Measurements from ENCODE around the gene ANKRD49. TPM values are rescaled to one million over a fixed set of nuclear protein-coding genes. Genes with fewer than 3 reads are reported as not detected.

Gene ANKRD49
- total and polyA plus RNA-seq, 2 experiments from 2014 or later, result 17.9 to 31.2 TPM

GRCh38 chr11:94525546-94526324, 32.0 kb downstream of the ANKRD49 start:
- WGBS (ENCODE audit: low lambda C conversion rate, missing lambda C conversion rate), result 51% methylated on average over 5 of the region's 5 CpGs
- TF ChIP-seq EZH2 (IDR thresholded peaks at IDR 0.05; ENCODE audit: borderline replicate concordance) (no peak), EZH2phosphoT487 (IDR thresholded peaks at IDR 0.05; ENCODE audit: low read depth, severe bottlenecking, unreplicated experiment) (no peak)
- TF ChIP-seq, protein P1, sequence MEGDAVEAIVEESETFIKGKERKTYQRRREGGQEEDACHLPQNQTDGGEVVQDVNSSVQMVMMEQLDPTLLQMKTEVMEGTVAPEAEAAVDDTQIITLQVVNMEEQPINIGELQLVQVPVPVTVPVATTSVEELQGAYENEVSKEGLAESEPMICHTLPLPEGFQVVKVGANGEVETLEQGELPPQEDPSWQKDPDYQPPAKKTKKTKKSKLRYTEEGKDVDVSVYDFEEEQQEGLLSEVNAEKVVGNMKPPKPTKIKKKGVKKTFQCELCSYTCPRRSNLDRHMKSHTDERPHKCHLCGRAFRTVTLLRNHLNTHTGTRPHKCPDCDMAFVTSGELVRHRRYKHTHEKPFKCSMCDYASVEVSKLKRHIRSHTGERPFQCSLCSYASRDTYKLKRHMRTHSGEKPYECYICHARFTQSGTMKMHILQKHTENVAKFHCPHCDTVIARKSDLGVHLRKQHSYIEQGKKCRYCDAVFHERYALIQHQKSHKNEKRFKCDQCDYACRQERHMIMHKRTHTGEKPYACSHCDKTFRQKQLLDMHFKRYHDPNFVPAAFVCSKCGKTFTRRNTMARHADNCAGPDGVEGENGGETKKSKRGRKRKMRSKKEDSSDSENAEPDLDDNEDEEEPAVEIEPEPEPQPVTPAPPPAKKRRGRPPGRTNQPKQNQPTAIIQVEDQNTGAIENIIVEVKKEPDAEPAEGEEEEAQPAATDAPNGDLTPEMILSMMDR (IDR thresholded peaks at IDR 0.05; ENCODE audit: poor library complexity), result no peak
- peaks cover 11% of the 10 kb centered on the region for H3K4me1 ChIP-seq (ENCODE audit: insufficient read depth)
- no peaks in the 10 kb centered on the region for H3K27me3 ChIP-seq
- H4K20me1 ChIP-seq (ENCODE audit: insufficient read depth, poor library complexity, severe bottlenecking), result no peaks in the 10 kb centered on the region
- H3K36me3 ChIP-seq (replicated peaks; ENCODE audit: insufficient read depth, low read depth), result no peaks in the 10 kb centered on the region
- H2AFZ ChIP-seq, result peak overlapping the region; percentile 37
- H3K4me2 ChIP-seq, result no peak overlapping the region
- DNase-seq (ENCODE audit: low spot score), result peak; percentile 57
- H3K4me3 ChIP-seq, result no peak overlapping the region
- no peaks in the 10 kb centered on the region for H3K9me2 ChIP-seq (replicated peaks; ENCODE audit: insufficient read depth)
- peak overlapping the region; percentile 44 for H3K27ac ChIP-seq
- no peaks in the 10 kb centered on the region for H3K9me3 ChIP-seq (ENCODE audit: low read depth)
- no peaks in the 10 kb centered on the region for H3K79me2 ChIP-seq

DNA sequence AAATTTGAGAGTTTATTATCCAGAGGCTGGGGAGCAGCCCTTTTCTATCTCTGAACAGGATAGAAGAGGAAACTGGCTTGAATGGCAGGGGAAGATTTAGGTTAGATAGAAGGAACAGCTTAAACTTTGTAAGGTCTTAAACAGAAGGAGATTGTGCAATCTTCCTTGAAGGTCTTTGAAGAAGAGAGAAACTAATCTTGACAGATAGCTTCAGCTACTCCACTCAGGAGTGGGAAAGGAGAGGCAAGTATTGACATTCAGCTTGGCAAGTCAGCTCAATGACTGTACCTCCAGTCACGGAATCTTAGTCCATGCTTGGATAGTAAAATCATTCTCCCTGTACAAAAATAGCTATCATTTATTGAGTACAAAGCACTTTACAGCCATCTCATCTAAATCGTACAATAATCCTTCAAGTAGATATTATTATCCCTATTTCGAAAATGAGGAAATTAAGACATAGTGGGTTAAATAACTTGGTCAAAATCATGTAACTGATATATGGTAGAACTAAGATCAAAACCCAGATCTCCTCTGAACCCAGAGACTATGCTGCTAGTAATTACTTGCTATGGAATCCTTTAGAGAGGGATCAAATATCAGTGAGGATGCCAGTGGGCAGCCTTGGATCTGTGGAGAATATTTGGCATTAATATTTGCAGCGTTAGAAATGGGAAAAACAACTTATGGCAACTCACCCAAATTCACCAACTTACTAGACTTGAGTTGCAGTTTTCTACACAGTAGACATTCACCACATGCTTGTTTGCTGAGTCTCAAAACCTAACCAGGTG, 33.1 kb downstream of the ANKRD49 start:
- no peaks in the 10 kb centered on the region for H3K9me2 ChIP-seq (replicated peaks; ENCODE audit: insufficient read depth)
- H4K20me1 ChIP-seq (ENCODE audit: insufficient read depth, poor library complexity, severe bottlenecking), result no peaks in the 10 kb centered on the region
- no peak overlapping the region for H3K4me2 ChIP-seq
- peak overlapping the region; percentile 44 for H3K27ac ChIP-seq
- no peak for DNase-seq (ENCODE audit: low spot score)
- H3K27me3 ChIP-seq, result no peaks in the 10 kb centered on the region
- H3K9me3 ChIP-seq (ENCODE audit: low read depth), result no peaks in the 10 kb centered on the region
- WGBS (ENCODE audit: low lambda C conversion rate, missing lambda C conversion rate), result 73% methylated on average over 4 of the region's 4 CpGs
- peaks cover 11% of the 10 kb centered on the region for H3K4me1 ChIP-seq (ENCODE audit: insufficient read depth)
- H2AFZ ChIP-seq, result peak overlapping the region; percentile 18
- TF ChIP-seq EZH2phosphoT487 (IDR thresholded peaks at IDR 0.05; ENCODE audit: low read depth, severe bottlenecking, unreplicated experiment), result no peak
- TF ChIP-seq EZH2 (IDR thresholded peaks at IDR 0.05; ENCODE audit: borderline replicate concordance), result no peak
- TF ChIP-seq, protein P1 (IDR thresholded peaks at IDR 0.05; ENCODE audit: poor library complexity), result no peak
- no peak overlapping the region for H3K4me3 ChIP-seq
- H3K36me3 ChIP-seq (replicated peaks; ENCODE audit: insufficient read depth, low read depth), result no peaks in the 10 kb centered on the region
- no peaks in the 10 kb centered on the region for H3K79me2 ChIP-seq

DNA sequence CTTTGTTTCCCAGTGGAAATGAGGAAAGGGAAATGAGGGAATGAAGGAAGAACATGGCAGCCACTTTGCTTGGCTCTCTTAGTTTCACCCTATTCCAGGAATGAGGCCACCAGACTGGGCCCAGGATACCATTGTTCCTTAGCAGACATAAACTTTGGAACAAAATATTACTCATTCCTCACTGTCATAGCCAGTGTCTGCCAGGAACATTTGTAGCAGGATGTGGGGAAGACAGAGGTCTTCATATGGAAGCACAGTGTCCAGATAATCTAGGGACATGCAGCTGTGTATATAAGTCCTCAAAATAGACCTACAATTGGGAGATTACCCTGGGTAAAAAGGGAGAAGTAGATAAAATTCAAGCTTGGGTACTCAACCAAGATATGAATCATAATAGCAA, 34.8 kb downstream of the ANKRD49 start:
- no peaks in the 10 kb centered on the region for H3K9me3 ChIP-seq (ENCODE audit: low read depth)
- no peak overlapping the region for H3K4me2 ChIP-seq
- H3K27me3 ChIP-seq, result no peaks in the 10 kb centered on the region
- TF ChIP-seq EZH2phosphoT487 (IDR thresholded peaks at IDR 0.05; ENCODE audit: low read depth, severe bottlenecking, unreplicated experiment) (no peak), EZH2 (IDR thresholded peaks at IDR 0.05; ENCODE audit: borderline replicate concordance) (no peak)
- TF ChIP-seq, protein P1 (IDR thresholded peaks at IDR 0.05; ENCODE audit: poor library complexity), result no peak
- no peak overlapping the region for H3K27ac ChIP-seq
- peaks cover 11% of the 10 kb centered on the region for H3K4me1 ChIP-seq (ENCODE audit: insufficient read depth)
- no peak overlapping the region for H3K4me3 ChIP-seq
- H3K9me2 ChIP-seq (replicated peaks; ENCODE audit: insufficient read depth), result no peaks in the 10 kb centered on the region
- no peaks in the 10 kb centered on the region for H4K20me1 ChIP-seq (ENCODE audit: insufficient read depth, poor library complexity, severe bottlenecking)
- no peaks in the 10 kb centered on the region for H3K79me2 ChIP-seq
- H2AFZ ChIP-seq, result no peak overlapping the region
- no peak for DNase-seq (ENCODE audit: low spot score)
- no peaks in the 10 kb centered on the region for H3K36me3 ChIP-seq (replicated peaks; ENCODE audit: insufficient read depth, low read depth)
